Measurements from ENCODE around the gene ST6GALNAC4. TPM values are rescaled to one million over a fixed set of nuclear protein-coding genes. Genes with fewer than 3 reads are reported as not detected.
A peak's percentile ranks its signal among the peaks of the same experiment; 100 is the strongest.

The ST6GALNAC4 gene
- total RNA-seq, 2 experiments from 2014 or later: 14.9 to 20.7 TPM

- Mint-ChIP-seq H3K27me3 (no peaks in the 10 kb centered on the region), H3K27ac (no peak overlapping the region), H3K4me3 (no peak overlapping the region), H3K9me3 (ENCODE audit: low read depth) (no peaks in the 10 kb centered on the region), H3K4me1 (peaks cover 30% of the 10 kb centered on the region), H3K36me3 (ENCODE audit: low read depth) (peaks cover 18% of the 10 kb centered on the region)
- CTCF ChIA-PET: interaction anchor here (1.4 to 1.5 kb wide), 3 partner anchors 9 to 178 kb away, joined by 3 to 6 read pairs (median 3); partner anchors contain the start of gene TOR2A
- POLR2A ChIA-PET: no interaction called here
- ATAC-seq (no peak), DNase-seq (no peak)
- intact Hi-C loops (cut with DNase I, micrococcal nuclease): no loop called here
Observed at GRCh38 chr9:127912296-127912695, 4.5 kb downstream of the ST6GALNAC4 start.

GRCh38 chr9:127910613-127911205 is 6.1 kb downstream of the ST6GALNAC4 start:
- ChIA-PET POLR2A (no interaction called here), CTCF (interaction anchor here (0.7 to 0.9 kb wide), 3 partner anchors 110 to 294 kb away, joined by 3 read pairs; no protein-coding TSS in a partner anchor)
- peaks cover 39% of the 10 kb centered on the region for H3K4me1 Mint-ChIP-seq
- no peak for DNase-seq
- ATAC-seq: no peak
- H3K36me3 Mint-ChIP-seq (ENCODE audit: low read depth): peaks cover 18% of the 10 kb centered on the region
- no peaks in the 10 kb centered on the region for H3K27me3 Mint-ChIP-seq
- peak overlapping the region; percentile 86 for H3K27ac Mint-ChIP-seq
- peak overlapping the region; percentile 1 for H3K4me3 Mint-ChIP-seq
- no peaks in the 10 kb centered on the region for H3K9me3 Mint-ChIP-seq (ENCODE audit: low read depth)
- intact Hi-C loops (cut with DNase I, micrococcal nuclease): loop anchor here in 1 of 2 experiments (1.0 kb wide), 1 partner anchor 7 kb away; no protein-coding TSS in a partner anchor

- DNase-seq: no peak
- Mint-ChIP-seq H3K36me3 (ENCODE audit: low read depth) (peaks cover 21% of the 10 kb centered on the region), H3K27ac (no peak overlapping the region), H3K27me3 (no peaks in the 10 kb centered on the region), H3K4me1 (peaks cover 42% of the 10 kb centered on the region), H3K4me3 (no peak overlapping the region), H3K9me3 (ENCODE audit: low read depth) (no peaks in the 10 kb centered on the region)
- ChIA-PET CTCF (interaction anchor here (1.3 kb wide), 1 partner anchor 124 kb away, joined by 3 read pairs; no protein-coding TSS in a partner anchor), POLR2A (no interaction called here)
- ATAC-seq: no peak
- intact Hi-C loops (cut with DNase I, micrococcal nuclease): no loop called here
Observed at GRCh38 chr9:127909839-127910273, 7.0 kb downstream of the ST6GALNAC4 start.

GRCh38 chr9:127908660-127908926 is 8.2 kb downstream of the ST6GALNAC4 start:
- Mint-ChIP-seq H3K4me1 (peaks cover 48% of the 10 kb centered on the region), H3K4me3 (no peak overlapping the region), H3K27ac (peak overlapping the region; percentile 25), H3K27me3 (no peaks in the 10 kb centered on the region), H3K9me3 (ENCODE audit: low read depth) (no peaks in the 10 kb centered on the region), H3K36me3 (ENCODE audit: low read depth) (peaks cover 26% of the 10 kb centered on the region)
- DNase-seq (no peak), ATAC-seq (no peak)
- POLR2A ChIA-PET: no interaction called here
- intact Hi-C loops (cut with DNase I, micrococcal nuclease): no loop called here
- CTCF ChIA-PET: no interaction called here

- intact Hi-C loops (cut with DNase I, micrococcal nuclease): no loop called here
- DNase-seq (no peak), ATAC-seq (no peak)
- H3K36me3 Mint-ChIP-seq (ENCODE audit: low read depth): peaks cover 28% of the 10 kb centered on the region
- ChIA-PET CTCF (interaction anchor here (1.5 kb wide), 1 partner anchor 173 kb away, joined by 3 read pairs; the partner anchor contains the start of gene TOR2A), POLR2A (no interaction called here)
- no peak overlapping the region for H3K4me3 Mint-ChIP-seq
- peak overlapping the region; percentile 61 for H3K27ac Mint-ChIP-seq
- H3K4me1 Mint-ChIP-seq: peaks cover 52% of the 10 kb centered on the region
- no peaks in the 10 kb centered on the region for H3K27me3 Mint-ChIP-seq
- no peaks in the 10 kb centered on the region for H3K9me3 Mint-ChIP-seq (ENCODE audit: low read depth)
Observed at GRCh38 chr9:127907867-127908659, 8.8 kb downstream of the ST6GALNAC4 start.

- ATAC-seq (peak; percentile 52), DNase-seq (peak; percentile 79)
- POLR2A ChIA-PET: interaction anchor here (0.5 to 1.8 kb wide), 2 partner anchors 11 to 168 kb away, joined by 4 to 5 read pairs; partner anchors contain the start of gene ST6GALNAC4
- Mint-ChIP-seq H3K27me3 (no peaks in the 10 kb centered on the region), H3K9me3 (ENCODE audit: low read depth) (no peaks in the 10 kb centered on the region), H3K4me3 (peak overlapping the region; percentile 93), H3K4me1 (peaks cover 48% of the 10 kb centered on the region), H3K36me3 (ENCODE audit: low read depth) (peaks cover 16% of the 10 kb centered on the region), H3K27ac (peak overlapping the region; percentile 100)
- CTCF ChIA-PET: interaction anchor here (0.8 to 1.6 kb wide), 5 partner anchors 12 to 120 kb away, joined by 3 to 6 read pairs (median 5); partner anchors contain the start of genes CDK9 and ST6GALNAC4
- intact Hi-C loops (cut with DNase I, micrococcal nuclease): loop anchor here in 1 of 2 experiments (1.0 to 2.0 kb wide), 3 partner anchors 12 to 455 kb away; partner anchors contain the start of genes EEIG1, LRSAM1, RPL12 and ST6GALNAC4
Observed at GRCh38 chr9:127905788-127906191, 11.1 kb downstream of the ST6GALNAC4 start.

- peak overlapping the region; percentile 100 for H3K27ac Mint-ChIP-seq
- ATAC-seq (peak; percentile 63), DNase-seq (peak; percentile 77)
- H3K36me3 Mint-ChIP-seq (ENCODE audit: low read depth): peaks cover 16% of the 10 kb centered on the region
- ChIA-PET POLR2A (interaction anchor here (0.6 to 1.8 kb wide), 2 partner anchors 11 to 23 kb away, joined by 4 to 5 read pairs; partner anchors contain the start of gene ST6GALNAC4), CTCF (interaction anchor here (1.1 to 2.3 kb wide), 4 partner anchors 16 to 38 kb away, joined by 4 to 8 read pairs (median 6); no protein-coding TSS in a partner anchor)
- H3K4me3 Mint-ChIP-seq: peak overlapping the region; percentile 93
- no peaks in the 10 kb centered on the region for H3K27me3 Mint-ChIP-seq
- peaks cover 45% of the 10 kb centered on the region for H3K4me1 Mint-ChIP-seq
- intact Hi-C loops (cut with DNase I, micrococcal nuclease): loop anchor here in 1 of 2 experiments (2.0 kb wide), 2 partner anchors 76 to 454 kb away; partner anchors contain the start of genes EEIG1, LRSAM1 and RPL12
- no peaks in the 10 kb centered on the region for H3K9me3 Mint-ChIP-seq (ENCODE audit: low read depth)
Observed at GRCh38 chr9:127905004-127905728, 11.7 kb downstream of the ST6GALNAC4 start.

- intact Hi-C loops (cut with DNase I, micrococcal nuclease): loop anchor here in 1 of 2 experiments (2.0 kb wide), 2 partner anchors 76 to 454 kb away; partner anchors contain the start of genes EEIG1, LRSAM1 and RPL12
- ChIA-PET CTCF (interaction anchor here (0.7 to 2.3 kb wide), 4 partner anchors 17 to 1388 kb away, joined by 4 to 8 read pairs (median 6); no protein-coding TSS in a partner anchor), POLR2A (interaction anchor here (0.6 kb wide), 1 partner anchor 23 kb away, joined by 4 read pairs; no protein-coding TSS in a partner anchor)
- H3K4me3 Mint-ChIP-seq: peak overlapping the region; percentile 93
- no peaks in the 10 kb centered on the region for H3K9me3 Mint-ChIP-seq (ENCODE audit: low read depth)
- H3K36me3 Mint-ChIP-seq (ENCODE audit: low read depth): peaks cover 15% of the 10 kb centered on the region
- DNase-seq (peak; percentile 49), ATAC-seq (peak; percentile 4)
- peaks cover 50% of the 10 kb centered on the region for H3K4me1 Mint-ChIP-seq
- no peaks in the 10 kb centered on the region for H3K27me3 Mint-ChIP-seq
- peak overlapping the region; percentile 100 for H3K27ac Mint-ChIP-seq
Observed at GRCh38 chr9:127904561-127905003, 12.3 kb downstream of the ST6GALNAC4 start.

- ChIA-PET POLR2A (interaction anchor here (0.6 to 0.7 kb wide), 3 partner anchors 10 to 320 kb away, joined by 3 to 7 read pairs (median 3); no protein-coding TSS in a partner anchor), CTCF (interaction anchor here (0.6 to 2.3 kb wide), 6 partner anchors 11 to 1387 kb away, joined by 3 to 8 read pairs (median 4); no protein-coding TSS in a partner anchor)
- intact Hi-C loops (cut with DNase I, micrococcal nuclease): loop anchor here (1.0 to 2.0 kb wide), 5 partner anchors 7 to 453 kb away; partner anchors contain the start of genes EEIG1 (in 1 of the 2), LRSAM1 (in 1 of the 2), RPL12 (in 1 of the 2) and ST6GALNAC4 (in 1 of the 2)
Observed at GRCh38 chr9:127903557-127904475, 13.0 kb downstream of the ST6GALNAC4 start.

More at GRCh38 chr9:127903557-127904475, 13.0 kb downstream of the ST6GALNAC4 start:
- Mint-ChIP-seq H3K4me3 (peak overlapping the region; percentile 93), H3K4me1 (peaks cover 50% of the 10 kb centered on the region), H3K27me3 (no peaks in the 10 kb centered on the region), H3K27ac (peak overlapping the region; percentile 100), H3K9me3 (ENCODE audit: low read depth) (no peaks in the 10 kb centered on the region), H3K36me3 (ENCODE audit: low read depth) (peaks cover 15% of the 10 kb centered on the region)
- DNase-seq (peak; percentile 94), ATAC-seq (peak; percentile 49)

Data from activated CD4-positive, alpha-beta T cell treated with anti-CD3 and anti-CD28 coated beads for 36 hours (primary cell).